HFFc6 (cell line): Measurements from ENCODE around the gene C11orf16. TPM values are rescaled to one million over a fixed set of nuclear protein-coding genes. Genes with fewer than 3 reads are reported as not detected.
"Not testable (repeated sequence)": the region's sequence is repeated elsewhere in the genome, so short reads cannot be mapped to it uniquely, and the experiment has no call there.

ENCODE experiments used
- DNase-seq: peaks from one replicate; pipeline ENCODE4 v3.0.0-alpha.2; 2018
- H3K27ac Mint-ChIP-seq: 2 replicates; pipeline ENCODE4 v1.8.0; 2020; ENCODE audit warnings: mild to moderate bottlenecking, mixed read lengths
- H3K27me3 Mint-ChIP-seq: 2 replicates; pipeline ENCODE4 v1.8.0; 2021; ENCODE audit warnings: mild to moderate bottlenecking, moderate library complexity, mixed read lengths; ENCODE audit not compliant: insufficient read depth
- H3K36me3 Mint-ChIP-seq: 2 replicates; pipeline ENCODE4 v1.8.0; 2021; ENCODE audit warnings: low read depth, mixed read lengths
- H3K4me1 Mint-ChIP-seq: 2 replicates; pipeline ENCODE4 v1.8.0; 2020; ENCODE audit warnings: low read depth, mixed read lengths
- H3K4me3 Mint-ChIP-seq: 2 replicates; pipeline ENCODE4 v1.8.0; 2020; ENCODE audit warnings: mild to moderate bottlenecking, moderate library complexity, mixed read lengths
- H3K9me3 Mint-ChIP-seq: 2 replicates; pipeline ENCODE4 v1.8.0; 2020; ENCODE audit warnings: mild to moderate bottlenecking, mixed read lengths
- CTCF ChIP-seq: fragments of 200-600 bp; sonication (generic); IDR thresholded peaks from 2 replicates; pipeline ENCODE4 v1.5.0; 2021; ENCODE audit warnings: antibody characterized with exemption, mild to moderate bottlenecking
- long read RNA-seq: library from polyadenylated mRNA; unstranded; transcript quantifications from one replicate; pipeline ENCODE4 v2.0.0, GENCODE V29; 2019
- total RNA-seq, 6 experiments: library from RNA; stranded (reverse); fragmentation: NEBNext Ultra II Directional; extraction: Animal tissue kit (Norgen Biotek cat#: 25700); gene quantifications; 2 replicates in 1 of 6; 3 replicates in 5 of 6; pipeline ENCODE4 v1.2.3, GENCODE V29; 2021

C11orf16 gene, protein sequence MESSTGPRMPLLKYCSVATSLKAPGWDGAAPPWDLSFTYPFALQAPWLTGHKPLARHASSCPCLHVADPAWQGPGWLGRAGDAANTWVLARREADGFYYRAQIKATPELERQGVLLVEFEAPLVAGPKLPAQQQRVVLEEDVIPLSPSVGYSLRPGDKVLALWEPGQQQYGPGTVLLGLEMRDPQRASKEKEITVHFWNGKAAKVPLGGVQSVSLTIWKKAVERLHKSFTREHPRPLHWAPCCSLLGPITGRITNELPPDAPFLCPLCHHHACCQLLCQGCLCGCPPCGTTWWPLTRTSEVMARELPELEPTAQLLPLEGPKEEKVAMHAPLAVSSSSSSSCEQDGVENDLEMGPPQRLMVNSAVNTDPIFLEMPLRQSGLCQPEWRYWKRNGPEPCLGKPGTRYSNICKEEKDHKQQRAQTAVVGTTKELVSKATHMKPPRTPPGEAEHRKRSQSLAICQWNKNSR
- not detected for total RNA-seq
- long read RNA-seq, result 0 reads

GRCh38 chr11:8932564-8933180 is at the start of gene C11orf16:
TSS of gene C11orf16 (minus strand) at chr11:8932947. CDS start at chr11:8932308, 639 bp downstream.
- TF ChIP-seq CTCF, result no peak
- Mint-ChIP-seq H3K36me3 (peaks cover 6% of the 10 kb centered on the region), H3K9me3 (peaks cover 3% of the 10 kb centered on the region; the same call in 1 of the 2 replicates), H3K27ac (no peak within 1 kb of the TSS), H3K27me3 (peaks cover 3% of the 10 kb centered on the region), H3K4me1 (peaks cover 28% of the 10 kb centered on the region), H3K4me3 (no peak within 1 kb of the TSS)
- DNase-seq, result no peak

GRCh38 chr11:8980485-8980884 is 47.7 kb upstream of the C11orf16 start:
- Mint-ChIP-seq H3K4me3 (no peak overlapping the region), H3K4me1 (no peaks in the 10 kb centered on the region), H3K27me3 (no peaks in the 10 kb centered on the region; the same call in 1 of the 2 replicates), H3K27ac (no peak overlapping the region), H3K36me3 (no peaks in the 10 kb centered on the region), H3K9me3 (no peaks in the 10 kb centered on the region)
- TF ChIP-seq CTCF, result no peak
- no peak for DNase-seq

DNA sequence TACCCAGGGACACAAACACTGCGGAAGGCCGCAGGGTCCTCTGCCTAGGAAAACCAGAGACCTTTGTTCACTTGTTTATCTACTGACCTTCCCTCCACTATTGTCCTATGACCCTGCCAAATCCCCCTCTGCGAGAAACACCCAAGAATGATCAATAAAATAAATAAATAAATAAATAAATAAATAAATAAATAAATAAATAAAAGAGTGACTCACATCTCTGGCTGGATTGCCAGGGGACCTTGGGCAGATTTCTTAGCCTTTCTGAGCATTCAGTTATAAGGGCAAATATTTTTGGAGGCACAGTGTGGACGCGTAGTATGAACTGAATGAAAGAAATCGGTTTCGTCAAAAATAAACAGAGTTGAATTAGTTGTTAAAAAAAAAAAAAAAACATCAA is 46.6 kb upstream of the C11orf16 start:
- not testable (repeated sequence) for DNase-seq, H3K27me3 Mint-ChIP-seq, H3K4me3 Mint-ChIP-seq, H3K27ac Mint-ChIP-seq, H3K4me1 Mint-ChIP-seq, H3K9me3 Mint-ChIP-seq, H3K36me3 Mint-ChIP-seq

GRCh38 chr11:8973121-8973520 is 40.4 kb upstream of the C11orf16 start:
- Mint-ChIP-seq H3K27me3 (no peaks in the 10 kb centered on the region), H3K27ac (no peak overlapping the region), H3K4me1 (no peaks in the 10 kb centered on the region; the same call in 1 of the 2 replicates), H3K36me3 (no peaks in the 10 kb centered on the region), H3K9me3 (no peaks in the 10 kb centered on the region), H3K4me3 (no peak overlapping the region)
- no peak for TF ChIP-seq CTCF
- DNase-seq, result no peak

- no peak overlapping the region for H3K27ac Mint-ChIP-seq
- no peaks in the 10 kb centered on the region; the same call in 1 of the 2 replicates for H3K4me1 Mint-ChIP-seq
- no peak overlapping the region for H3K4me3 Mint-ChIP-seq
- TF ChIP-seq CTCF, result no peak
- H3K27me3 Mint-ChIP-seq, result no peaks in the 10 kb centered on the region
- no peaks in the 10 kb centered on the region for H3K9me3 Mint-ChIP-seq
- DNase-seq, result no peak
- no peaks in the 10 kb centered on the region for H3K36me3 Mint-ChIP-seq
Observed at GRCh38 chr11:8971924-8972316, 39.2 kb upstream of the C11orf16 start.
